GM12801 (cell line): Measurements from ENCODE around the gene BBLN.

Experiments
- TF ChIP-seq, protein P1 (sequence below): IDR thresholded peaks from one replicate; pipeline ENCODE4 v1.5.1; 2011; ENCODE audit warnings: control low read depth; ENCODE audit not compliant: insufficient read length; ENCODE audit errors: extremely low read depth

BBLN gene

GRCh38 chr9:128204858-128205257, 44.8 kb downstream of the BBLN start:
- TF ChIP-seq, protein P1, sequence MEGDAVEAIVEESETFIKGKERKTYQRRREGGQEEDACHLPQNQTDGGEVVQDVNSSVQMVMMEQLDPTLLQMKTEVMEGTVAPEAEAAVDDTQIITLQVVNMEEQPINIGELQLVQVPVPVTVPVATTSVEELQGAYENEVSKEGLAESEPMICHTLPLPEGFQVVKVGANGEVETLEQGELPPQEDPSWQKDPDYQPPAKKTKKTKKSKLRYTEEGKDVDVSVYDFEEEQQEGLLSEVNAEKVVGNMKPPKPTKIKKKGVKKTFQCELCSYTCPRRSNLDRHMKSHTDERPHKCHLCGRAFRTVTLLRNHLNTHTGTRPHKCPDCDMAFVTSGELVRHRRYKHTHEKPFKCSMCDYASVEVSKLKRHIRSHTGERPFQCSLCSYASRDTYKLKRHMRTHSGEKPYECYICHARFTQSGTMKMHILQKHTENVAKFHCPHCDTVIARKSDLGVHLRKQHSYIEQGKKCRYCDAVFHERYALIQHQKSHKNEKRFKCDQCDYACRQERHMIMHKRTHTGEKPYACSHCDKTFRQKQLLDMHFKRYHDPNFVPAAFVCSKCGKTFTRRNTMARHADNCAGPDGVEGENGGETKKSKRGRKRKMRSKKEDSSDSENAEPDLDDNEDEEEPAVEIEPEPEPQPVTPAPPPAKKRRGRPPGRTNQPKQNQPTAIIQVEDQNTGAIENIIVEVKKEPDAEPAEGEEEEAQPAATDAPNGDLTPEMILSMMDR = no peak

DNA sequence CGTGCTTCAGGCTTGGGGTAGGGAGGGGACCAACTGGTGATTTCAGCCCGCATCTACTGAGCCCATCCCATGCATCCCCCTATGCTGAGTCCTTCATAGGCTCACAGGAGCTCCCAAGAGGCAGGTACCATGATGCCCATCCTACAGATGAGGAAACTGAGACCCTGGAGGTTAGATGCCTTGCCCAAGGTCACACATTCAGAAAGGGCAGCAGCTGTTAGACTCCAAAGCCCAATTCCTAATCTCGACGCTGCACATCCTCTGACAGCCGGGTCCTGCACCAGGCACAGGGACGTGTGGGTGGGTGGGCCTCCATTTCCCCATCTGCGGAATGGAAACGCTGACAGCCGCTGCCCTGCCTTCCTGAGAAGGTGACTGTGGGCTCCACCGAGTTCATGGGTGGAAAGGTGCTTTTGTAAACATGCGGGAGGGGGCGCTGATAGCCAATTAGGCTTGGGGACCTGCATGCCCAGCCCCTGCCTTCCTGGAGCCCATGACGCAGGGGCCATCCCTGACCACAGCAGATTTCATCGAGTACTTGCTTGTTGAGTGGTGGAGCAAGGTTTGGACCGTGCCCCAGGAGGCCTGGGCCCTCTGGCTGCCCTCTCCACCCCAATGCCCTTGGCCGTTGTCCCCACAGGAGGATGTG, 45.4 kb downstream of the BBLN start:
- TF ChIP-seq, protein P1 = no peak

DNA sequence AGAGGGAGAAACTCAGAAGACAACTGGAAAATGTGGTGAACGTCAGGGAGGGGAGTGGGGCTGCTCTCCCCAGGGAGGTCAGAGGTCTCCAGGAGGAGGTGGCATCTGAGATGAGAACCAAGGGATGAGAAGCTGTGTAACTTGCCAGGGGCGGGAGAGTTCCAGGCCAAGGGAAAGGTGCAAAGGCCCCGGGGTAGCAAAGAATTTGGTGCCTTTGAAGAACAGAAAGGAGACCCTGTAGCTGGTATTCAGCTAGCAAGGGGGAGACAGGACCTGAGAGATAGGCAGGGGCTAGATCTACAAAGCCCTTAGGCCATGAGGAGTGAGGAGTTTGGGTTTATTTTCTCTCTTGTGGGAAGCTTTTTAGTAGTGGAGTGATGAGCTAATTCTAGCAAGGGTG, 46.4 kb downstream of the BBLN start:
- TF ChIP-seq, protein P1 = no peak

DNA sequence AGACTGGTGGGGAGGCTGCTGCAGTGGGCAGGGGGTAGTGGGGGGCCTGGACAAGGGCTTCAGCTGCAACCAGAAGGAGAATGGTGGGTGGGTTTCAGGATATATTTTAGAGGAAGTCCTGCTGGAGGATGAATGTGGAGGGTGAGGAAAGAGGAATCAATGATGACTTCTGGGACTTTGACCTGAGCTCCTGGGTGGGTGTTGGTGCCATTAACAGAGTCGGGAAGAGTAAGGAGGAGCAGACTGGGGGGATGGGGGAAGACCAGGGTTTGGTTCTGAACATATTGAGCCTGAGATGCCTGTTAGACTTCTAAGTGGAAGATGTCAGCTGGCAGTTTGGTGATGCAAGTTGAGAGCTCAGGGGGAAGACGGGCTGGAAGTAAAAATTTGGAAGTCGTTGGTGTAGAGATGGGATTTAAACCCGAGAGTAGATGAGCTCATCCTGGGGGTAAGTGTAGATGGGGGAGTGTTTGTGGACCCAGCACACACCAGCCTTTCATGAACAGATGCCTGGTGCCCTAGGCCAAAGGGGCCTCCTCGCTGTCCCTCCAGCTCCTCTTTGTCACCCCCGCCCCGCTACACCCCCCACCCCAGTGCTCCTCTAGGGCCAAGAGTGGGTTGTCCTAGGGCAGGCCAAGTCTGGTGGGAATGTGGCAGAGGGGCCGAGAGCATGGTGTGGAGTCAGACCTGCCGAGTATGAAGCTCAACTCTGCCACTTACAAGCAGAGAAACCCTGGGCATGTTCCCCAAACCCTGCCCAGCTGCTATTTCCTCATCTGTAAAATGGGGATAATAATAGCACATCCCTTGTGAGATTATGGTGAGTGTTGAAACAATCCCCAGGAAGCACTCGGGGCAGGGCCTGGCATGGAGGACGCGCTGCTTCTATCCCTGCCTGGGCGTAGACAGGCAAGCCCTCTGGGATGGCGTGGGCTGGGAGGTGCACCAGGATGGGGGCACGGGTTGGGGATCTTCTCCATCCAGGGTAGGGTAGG, 47.1 kb downstream of the BBLN start:
- TF ChIP-seq, protein P1 = no peak

DNA sequence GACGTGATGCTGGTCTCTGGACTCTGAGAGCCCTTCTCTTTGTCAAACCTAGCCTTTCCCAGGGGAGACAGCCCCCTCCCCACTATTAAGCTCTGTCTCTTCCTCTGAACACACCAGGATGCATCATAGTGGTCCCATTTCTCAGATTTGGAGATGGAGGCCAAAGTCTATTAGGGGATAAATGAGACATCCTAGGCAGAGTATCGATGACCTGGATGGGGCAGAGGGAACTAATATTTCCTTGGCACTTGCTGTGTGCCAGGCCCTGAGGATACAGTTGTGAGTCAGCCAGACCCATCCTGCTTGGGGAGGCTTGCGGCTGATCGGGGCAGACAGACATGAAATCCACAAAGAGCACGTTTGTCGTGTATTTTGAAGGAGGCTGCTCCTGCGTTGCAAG, 48.3 kb downstream of the BBLN start:
- TF ChIP-seq, protein P1 = no peak

- TF ChIP-seq, protein P1 = no peak
These were observed 49.0 kb downstream of the BBLN start for GRCh38 chr9:128208946-128209669.
